ENCODE data around the gene GINS3.
"Not testable (repeated sequence)": the region's sequence is repeated elsewhere in the genome, so short reads cannot be mapped to it uniquely, and the experiment has no call there.

Gene GINS3

GRCh38 chr16:58411736-58412614 lies 19.7 kb downstream of the GINS3 start:
- Histone ChIP-seq H3K27ac (no peak overlapping the region), H3K36me3 (ENCODE audit: control insufficient read depth, insufficient read depth, low read length) (no peaks in the 10 kb centered on the region), H3K27me3 (ENCODE audit: control insufficient read depth, insufficient read depth, low read length) (no peaks in the 10 kb centered on the region), H3K9ac (no peak overlapping the region), H3K4me1 (no peaks in the 10 kb centered on the region), H3K4me2 (ENCODE audit: low read length) (no peak overlapping the region), H2AFZ (no peak overlapping the region), H3K9me3 (ENCODE audit: control insufficient read depth, low read length) (no peaks in the 10 kb centered on the region), H3K4me3 (ENCODE audit: low read depth, low read length) (no peak overlapping the region), H3K79me2 (no peaks in the 10 kb centered on the region)
- no peak for TF ChIP-seq CTCF (IDR thresholded peaks at IDR 0.05)

- H3K36me3 ChIP-seq (ENCODE audit: control insufficient read depth, insufficient read depth, low read length); H3K4me2 ChIP-seq (ENCODE audit: low read length); H3K4me3 ChIP-seq (ENCODE audit: low read depth, low read length); H3K27ac ChIP-seq; H3K27me3 ChIP-seq (ENCODE audit: control insufficient read depth, insufficient read depth, low read length); H3K9ac ChIP-seq; H2AFZ ChIP-seq; H3K9me3 ChIP-seq (ENCODE audit: control insufficient read depth, low read length); H3K79me2 ChIP-seq; H3K4me1 ChIP-seq: not testable (repeated sequence)
These were observed 20.3 kb downstream of the GINS3 start for GRCh38 chr16:58412615-58412970.

- Histone ChIP-seq H3K79me2 (no peaks in the 10 kb centered on the region), H3K27me3 (ENCODE audit: control insufficient read depth, insufficient read depth, low read length) (no peaks in the 10 kb centered on the region), H2AFZ (no peak overlapping the region), H3K4me1 (no peaks in the 10 kb centered on the region), H3K9ac (no peak overlapping the region), H3K4me3 (ENCODE audit: low read depth, low read length) (no peak overlapping the region), H3K4me2 (ENCODE audit: low read length) (no peak overlapping the region), H3K9me3 (ENCODE audit: control insufficient read depth, low read length) (no peaks in the 10 kb centered on the region), H3K36me3 (ENCODE audit: control insufficient read depth, insufficient read depth, low read length) (no peaks in the 10 kb centered on the region), H3K27ac (no peak overlapping the region)
- TF ChIP-seq CTCF (IDR thresholded peaks at IDR 0.05) = no peak
These were observed 21.1 kb downstream of the GINS3 start for GRCh38 chr16:58413359-58413758.

- Histone ChIP-seq H3K9ac (no peak overlapping the region), H3K4me1 (no peaks in the 10 kb centered on the region), H3K36me3 (ENCODE audit: control insufficient read depth, insufficient read depth, low read length) (no peaks in the 10 kb centered on the region), H3K79me2 (no peaks in the 10 kb centered on the region), H3K9me3 (ENCODE audit: control insufficient read depth, low read length) (no peaks in the 10 kb centered on the region), H3K27ac (no peak overlapping the region), H3K4me2 (ENCODE audit: low read length) (no peak overlapping the region), H3K27me3 (ENCODE audit: control insufficient read depth, insufficient read depth, low read length) (no peaks in the 10 kb centered on the region), H3K4me3 (ENCODE audit: low read depth, low read length) (no peak overlapping the region), H2AFZ (no peak overlapping the region)
- TF ChIP-seq CTCF (IDR thresholded peaks at IDR 0.05) = no peak
These were observed 22.7 kb downstream of the GINS3 start for GRCh38 chr16:58415003-58415402.

GRCh38 chr16:58415961-58416360 lies 23.7 kb downstream of the GINS3 start:
- H3K9me3 ChIP-seq (ENCODE audit: control insufficient read depth, low read length); H3K4me2 ChIP-seq (ENCODE audit: low read length); H3K27me3 ChIP-seq (ENCODE audit: control insufficient read depth, insufficient read depth, low read length): not testable (repeated sequence)

GRCh38 chr16:58417035-58417434 lies 24.8 kb downstream of the GINS3 start:
- Histone ChIP-seq H3K79me2 (no peaks in the 10 kb centered on the region), H2AFZ (no peak overlapping the region), H3K4me3 (ENCODE audit: low read depth, low read length) (no peak overlapping the region), H3K4me1 (no peaks in the 10 kb centered on the region), H3K27ac (no peak overlapping the region), H3K27me3 (ENCODE audit: control insufficient read depth, insufficient read depth, low read length) (no peaks in the 10 kb centered on the region), H3K4me2 (ENCODE audit: low read length) (no peak overlapping the region), H3K36me3 (ENCODE audit: control insufficient read depth, insufficient read depth, low read length) (no peaks in the 10 kb centered on the region), H3K9me3 (ENCODE audit: control insufficient read depth, low read length) (no peaks in the 10 kb centered on the region), H3K9ac (no peak overlapping the region)
- no peak for TF ChIP-seq CTCF (IDR thresholded peaks at IDR 0.05)

More at GRCh38 chr16:58415961-58416360, 23.7 kb downstream of the GINS3 start:
- not testable (repeated sequence) for H3K36me3 ChIP-seq (ENCODE audit: control insufficient read depth, insufficient read depth, low read length); H3K4me1 ChIP-seq; H3K9ac ChIP-seq; H3K27ac ChIP-seq; H3K79me2 ChIP-seq; H3K4me3 ChIP-seq (ENCODE audit: low read depth, low read length); H2AFZ ChIP-seq

Measured in parathyroid adenoma (tissue), 2 donors.